H1 (cell line): Measurements from ENCODE around the gene NDUFA5. TPM values are rescaled to one million over a fixed set of nuclear protein-coding genes. Genes with fewer than 3 reads are reported as not detected.

Source experiments
- SP1 ChIP-seq: IDR thresholded peaks from 2 replicates; pipeline ENCODE4 v1.6.1; 2011; ENCODE audit warnings: low read depth, low read length
- polyA plus RNA-seq, 7 experiments: library from polyadenylated mRNA; depleted of rRNA in 3 of 7; stranded (reverse) in 5 of 7; unstranded in 2 of 7; fragments of >200 nt in 5 of 7; fragments of 200-250 nt in 2 of 7; gene quantifications; 1 replicate in 5 of 7; 2 replicates in 1 of 7; 4 replicates in 1 of 7; pipeline versions ENCODE4 v1.2.1 to v1.2.3, GENCODE V29; 2011 to 2013; ENCODE audit warnings: missing spikeins in 2 of 7, mixed read lengths in 2 of 7
- total RNA-seq: library from RNA; stranded (reverse); fragmentation: NEBNext Ultra II Directional; extraction: Animal tissue kit (Norgen Biotek cat#: 25700); gene quantifications from 2 replicates; pipeline ENCODE4 v1.2.1, GENCODE V29; 2021
- TF ChIP-seq, protein P1 (sequence below): fragments of 300-600 bp; sonication (generic); IDR thresholded peaks from 2 replicates; pipeline ENCODE4 v1.7.1; 2012; ENCODE audit warnings: low read length, moderate library complexity, mild to moderate bottlenecking, inconsistent platforms; ENCODE audit not compliant: insufficient replicate concordance

The NDUFA5 gene
- total and polyA plus RNA-seq, 2 of the 8 experiments (the other 6 are each of a cell fraction or from before 2014, with no cell fraction given), result 7.6 to 76.3 TPM

DNA sequence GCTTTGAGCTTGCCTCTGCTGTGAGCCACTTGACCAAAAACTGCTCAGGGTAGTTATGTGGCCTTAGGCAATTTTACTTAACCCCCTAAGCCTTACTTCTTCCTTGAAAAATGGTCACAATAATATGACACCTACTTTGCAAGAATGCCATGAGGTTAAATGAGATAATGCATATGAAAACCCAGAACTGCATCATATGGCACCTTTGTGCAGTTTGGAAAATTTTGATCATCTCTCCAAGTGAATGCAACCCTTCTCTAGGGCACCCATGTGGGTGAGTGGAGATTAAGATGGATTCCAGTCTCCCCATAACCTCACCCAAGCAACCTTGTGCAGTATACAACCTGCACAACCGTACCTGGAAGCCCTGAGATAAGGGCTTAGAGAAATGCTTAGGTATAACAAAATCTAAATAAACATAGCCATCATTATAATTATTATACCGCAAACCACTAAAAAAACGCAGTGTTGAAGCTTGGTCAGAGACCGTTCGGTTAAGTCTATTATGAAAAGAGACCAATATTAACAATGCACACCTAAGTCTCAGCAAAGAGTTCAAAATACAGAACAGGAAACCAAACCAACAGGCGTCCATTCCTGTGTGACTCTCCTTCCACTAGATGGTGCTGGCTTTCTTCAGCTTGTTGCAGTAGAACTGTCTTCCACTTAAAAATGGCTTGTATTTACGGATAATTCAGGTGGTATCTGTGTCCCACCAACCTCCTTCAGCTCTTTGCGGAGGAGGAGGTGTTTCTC is 23.0 kb upstream of the NDUFA5 start (continued):
- TF ChIP-seq, protein P1, sequence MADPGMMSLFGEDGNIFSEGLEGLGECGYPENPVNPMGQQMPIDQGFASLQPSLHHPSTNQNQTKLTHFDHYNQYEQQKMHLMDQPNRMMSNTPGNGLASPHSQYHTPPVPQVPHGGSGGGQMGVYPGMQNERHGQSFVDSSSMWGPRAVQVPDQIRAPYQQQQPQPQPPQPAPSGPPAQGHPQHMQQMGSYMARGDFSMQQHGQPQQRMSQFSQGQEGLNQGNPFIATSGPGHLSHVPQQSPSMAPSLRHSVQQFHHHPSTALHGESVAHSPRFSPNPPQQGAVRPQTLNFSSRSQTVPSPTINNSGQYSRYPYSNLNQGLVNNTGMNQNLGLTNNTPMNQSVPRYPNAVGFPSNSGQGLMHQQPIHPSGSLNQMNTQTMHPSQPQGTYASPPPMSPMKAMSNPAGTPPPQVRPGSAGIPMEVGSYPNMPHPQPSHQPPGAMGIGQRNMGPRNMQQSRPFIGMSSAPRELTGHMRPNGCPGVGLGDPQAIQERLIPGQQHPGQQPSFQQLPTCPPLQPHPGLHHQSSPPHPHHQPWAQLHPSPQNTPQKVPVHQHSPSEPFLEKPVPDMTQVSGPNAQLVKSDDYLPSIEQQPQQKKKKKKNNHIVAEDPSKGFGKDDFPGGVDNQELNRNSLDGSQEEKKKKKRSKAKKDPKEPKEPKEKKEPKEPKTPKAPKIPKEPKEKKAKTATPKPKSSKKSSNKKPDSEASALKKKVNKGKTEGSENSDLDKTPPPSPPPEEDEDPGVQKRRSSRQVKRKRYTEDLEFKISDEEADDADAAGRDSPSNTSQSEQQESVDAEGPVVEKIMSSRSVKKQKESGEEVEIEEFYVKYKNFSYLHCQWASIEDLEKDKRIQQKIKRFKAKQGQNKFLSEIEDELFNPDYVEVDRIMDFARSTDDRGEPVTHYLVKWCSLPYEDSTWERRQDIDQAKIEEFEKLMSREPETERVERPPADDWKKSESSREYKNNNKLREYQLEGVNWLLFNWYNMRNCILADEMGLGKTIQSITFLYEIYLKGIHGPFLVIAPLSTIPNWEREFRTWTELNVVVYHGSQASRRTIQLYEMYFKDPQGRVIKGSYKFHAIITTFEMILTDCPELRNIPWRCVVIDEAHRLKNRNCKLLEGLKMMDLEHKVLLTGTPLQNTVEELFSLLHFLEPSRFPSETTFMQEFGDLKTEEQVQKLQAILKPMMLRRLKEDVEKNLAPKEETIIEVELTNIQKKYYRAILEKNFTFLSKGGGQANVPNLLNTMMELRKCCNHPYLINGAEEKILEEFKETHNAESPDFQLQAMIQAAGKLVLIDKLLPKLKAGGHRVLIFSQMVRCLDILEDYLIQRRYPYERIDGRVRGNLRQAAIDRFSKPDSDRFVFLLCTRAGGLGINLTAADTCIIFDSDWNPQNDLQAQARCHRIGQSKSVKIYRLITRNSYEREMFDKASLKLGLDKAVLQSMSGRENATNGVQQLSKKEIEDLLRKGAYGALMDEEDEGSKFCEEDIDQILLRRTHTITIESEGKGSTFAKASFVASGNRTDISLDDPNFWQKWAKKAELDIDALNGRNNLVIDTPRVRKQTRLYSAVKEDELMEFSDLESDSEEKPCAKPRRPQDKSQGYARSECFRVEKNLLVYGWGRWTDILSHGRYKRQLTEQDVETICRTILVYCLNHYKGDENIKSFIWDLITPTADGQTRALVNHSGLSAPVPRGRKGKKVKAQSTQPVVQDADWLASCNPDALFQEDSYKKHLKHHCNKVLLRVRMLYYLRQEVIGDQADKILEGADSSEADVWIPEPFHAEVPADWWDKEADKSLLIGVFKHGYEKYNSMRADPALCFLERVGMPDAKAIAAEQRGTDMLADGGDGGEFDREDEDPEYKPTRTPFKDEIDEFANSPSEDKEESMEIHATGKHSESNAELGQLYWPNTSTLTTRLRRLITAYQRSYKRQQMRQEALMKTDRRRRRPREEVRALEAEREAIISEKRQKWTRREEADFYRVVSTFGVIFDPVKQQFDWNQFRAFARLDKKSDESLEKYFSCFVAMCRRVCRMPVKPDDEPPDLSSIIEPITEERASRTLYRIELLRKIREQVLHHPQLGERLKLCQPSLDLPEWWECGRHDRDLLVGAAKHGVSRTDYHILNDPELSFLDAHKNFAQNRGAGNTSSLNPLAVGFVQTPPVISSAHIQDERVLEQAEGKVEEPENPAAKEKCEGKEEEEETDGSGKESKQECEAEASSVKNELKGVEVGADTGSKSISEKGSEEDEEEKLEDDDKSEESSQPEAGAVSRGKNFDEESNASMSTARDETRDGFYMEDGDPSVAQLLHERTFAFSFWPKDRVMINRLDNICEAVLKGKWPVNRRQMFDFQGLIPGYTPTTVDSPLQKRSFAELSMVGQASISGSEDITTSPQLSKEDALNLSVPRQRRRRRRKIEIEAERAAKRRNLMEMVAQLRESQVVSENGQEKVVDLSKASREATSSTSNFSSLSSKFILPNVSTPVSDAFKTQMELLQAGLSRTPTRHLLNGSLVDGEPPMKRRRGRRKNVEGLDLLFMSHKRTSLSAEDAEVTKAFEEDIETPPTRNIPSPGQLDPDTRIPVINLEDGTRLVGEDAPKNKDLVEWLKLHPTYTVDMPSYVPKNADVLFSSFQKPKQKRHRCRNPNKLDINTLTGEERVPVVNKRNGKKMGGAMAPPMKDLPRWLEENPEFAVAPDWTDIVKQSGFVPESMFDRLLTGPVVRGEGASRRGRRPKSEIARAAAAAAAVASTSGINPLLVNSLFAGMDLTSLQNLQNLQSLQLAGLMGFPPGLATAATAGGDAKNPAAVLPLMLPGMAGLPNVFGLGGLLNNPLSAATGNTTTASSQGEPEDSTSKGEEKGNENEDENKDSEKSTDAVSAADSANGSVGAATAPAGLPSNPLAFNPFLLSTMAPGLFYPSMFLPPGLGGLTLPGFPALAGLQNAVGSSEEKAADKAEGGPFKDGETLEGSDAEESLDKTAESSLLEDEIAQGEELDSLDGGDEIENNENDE, result no peak
- no peak for TF ChIP-seq SP1
- TF ChIP-seq, all 59 proteins: peak for 3
